ENCODE results near the gene AFF3.

The AFF3 gene

GRCh38 chr2:100004348-100004884, 138.0 kb downstream of the AFF3 start:
- no peak for DNase-seq

DNA sequence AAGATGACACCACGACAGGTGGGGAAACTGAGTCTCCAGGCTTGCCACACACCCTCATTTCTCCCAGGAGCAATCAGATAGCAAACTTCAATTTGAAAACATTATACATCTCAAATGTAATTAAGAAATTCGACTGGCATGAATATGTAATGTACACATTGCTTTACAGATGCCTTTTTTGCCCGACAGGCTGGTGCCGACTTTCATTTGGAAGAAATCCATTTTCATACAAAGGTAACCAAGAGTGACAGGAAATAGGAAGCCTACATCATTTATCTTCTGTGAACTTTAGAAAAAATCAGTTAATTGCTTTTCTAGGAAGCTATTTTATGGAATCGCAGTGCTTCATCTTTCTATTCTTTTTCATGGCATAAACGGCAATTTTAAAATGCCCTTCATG, 140.3 kb downstream of the AFF3 start:
- no peak for DNase-seq

DNA sequence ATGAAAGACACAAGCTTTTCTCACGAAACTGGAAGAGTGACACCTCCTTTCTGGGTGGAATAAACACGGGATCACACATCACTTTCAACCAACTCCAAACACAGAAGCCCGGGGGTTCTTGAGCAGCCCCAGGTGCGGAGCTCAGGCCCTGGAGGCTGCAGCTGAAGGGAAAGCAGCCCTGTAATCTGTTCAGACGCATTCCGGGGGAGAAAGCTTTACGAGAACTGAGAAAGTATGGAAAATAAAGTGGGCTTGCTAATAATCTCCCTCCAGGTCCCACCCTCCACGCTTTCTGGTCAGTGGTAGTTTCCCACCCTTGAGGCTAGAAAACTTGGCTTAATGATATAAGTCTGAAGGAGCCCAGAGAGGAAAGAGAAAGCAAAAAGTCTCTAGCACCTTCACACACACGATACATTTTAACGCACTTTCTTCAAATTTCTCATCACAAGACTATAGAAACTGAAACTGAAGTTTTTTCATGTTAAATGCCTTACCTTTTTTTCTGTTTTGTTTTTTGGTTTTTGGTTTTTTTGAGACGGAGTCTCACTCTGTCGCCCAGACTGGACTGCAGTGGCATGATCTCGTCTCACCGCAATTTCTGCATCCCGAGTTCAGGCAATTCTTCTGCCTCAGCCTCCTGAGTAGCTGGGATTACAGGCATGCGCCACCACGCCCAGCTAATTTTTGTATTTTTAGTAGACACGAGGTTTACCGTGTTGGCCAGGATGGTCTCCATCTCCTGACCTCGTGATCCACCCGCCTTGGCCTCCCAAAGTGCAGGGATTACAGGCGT, 141.3 kb downstream of the AFF3 start:
- no peak for DNase-seq

DNA sequence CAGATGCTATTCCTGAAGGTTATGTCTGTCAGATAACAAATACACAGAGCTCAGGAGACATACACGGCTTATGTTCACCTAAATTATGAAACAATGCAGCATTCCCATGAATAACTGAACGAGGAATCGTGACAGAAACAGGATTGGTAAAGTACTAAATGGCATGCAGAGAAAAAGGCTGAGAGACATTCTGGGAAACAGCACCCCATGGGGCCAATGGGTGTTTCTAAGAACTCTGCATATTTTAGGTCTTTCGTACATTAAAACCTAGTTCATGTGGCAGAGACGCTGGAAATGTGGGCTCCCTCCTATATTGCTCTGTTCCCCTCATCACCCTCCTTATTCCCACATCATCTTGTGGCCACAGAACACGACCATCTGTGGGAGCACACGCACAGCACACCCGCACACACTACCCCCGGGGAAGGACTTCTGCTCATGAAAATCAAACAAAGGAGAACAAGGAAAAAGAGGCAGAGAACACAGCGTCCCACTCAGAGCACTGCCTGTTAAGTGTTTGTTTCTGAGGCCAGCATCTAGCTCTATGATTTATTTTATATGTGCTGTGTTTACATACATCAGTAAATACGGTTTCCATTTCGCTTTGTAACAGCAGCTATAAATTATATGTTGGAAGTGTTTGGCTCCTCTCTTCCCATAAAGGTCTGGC, 143.6 kb downstream of the AFF3 start:
- no peak for DNase-seq

DNA sequence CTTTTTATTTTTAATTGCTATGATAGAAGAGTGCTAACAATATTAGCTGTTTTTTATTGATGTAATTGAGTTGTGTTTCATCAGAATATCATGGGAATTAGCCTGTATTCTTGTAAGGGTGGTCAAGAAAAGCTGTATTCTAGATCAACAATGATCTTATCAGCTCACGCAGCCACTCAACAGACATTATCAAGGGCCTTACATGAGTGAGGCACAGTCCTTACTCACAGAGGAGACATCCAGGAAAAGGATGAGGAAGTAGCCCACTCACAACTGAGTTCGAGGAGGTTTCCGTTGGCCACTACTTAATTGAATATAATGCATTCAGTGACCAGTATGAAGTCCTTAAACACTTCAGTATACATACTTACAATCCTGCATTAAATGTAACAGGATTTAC, 152.5 kb downstream of the AFF3 start:
- no peak for DNase-seq

DNA sequence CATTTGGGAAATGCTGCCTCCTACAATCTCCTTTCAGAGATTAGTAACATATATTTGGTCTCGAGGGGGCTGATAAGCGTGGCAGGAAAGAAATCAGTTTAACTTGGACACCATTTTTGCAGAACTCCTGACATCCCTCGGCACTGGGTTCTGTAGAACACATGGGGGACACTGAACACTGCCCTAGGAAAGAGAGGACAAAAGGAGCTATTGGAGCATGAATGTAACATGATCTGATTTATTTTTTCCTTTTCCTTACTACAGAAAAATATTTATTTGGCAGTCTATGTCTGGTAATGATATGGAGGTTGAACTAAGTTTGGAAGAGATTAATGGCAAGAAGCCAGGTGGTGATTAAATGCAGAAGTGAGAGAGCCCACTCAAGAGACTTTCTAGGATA, 153.8 kb downstream of the AFF3 start:
- DNase-seq: no peak

DNA sequence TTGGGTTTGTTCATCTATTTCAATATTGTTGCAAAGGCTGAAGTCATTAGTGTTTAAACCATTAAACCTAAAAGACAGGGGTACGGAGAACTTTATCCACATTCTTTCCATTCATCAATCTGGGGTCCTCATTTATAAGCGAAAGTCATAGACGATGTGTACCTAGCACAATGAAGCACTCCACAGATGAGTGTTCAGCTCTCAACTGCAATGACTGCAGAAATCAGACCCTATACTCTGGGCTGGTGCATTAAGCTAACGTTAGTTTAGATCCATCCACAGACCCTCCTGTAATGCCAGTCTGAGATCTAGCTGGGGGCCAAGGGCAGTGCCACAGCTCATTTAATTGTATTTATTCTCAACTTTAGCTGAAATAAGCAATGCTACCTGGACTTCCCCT, 155.2 kb downstream of the AFF3 start:
- DNase-seq: no peak

DNA sequence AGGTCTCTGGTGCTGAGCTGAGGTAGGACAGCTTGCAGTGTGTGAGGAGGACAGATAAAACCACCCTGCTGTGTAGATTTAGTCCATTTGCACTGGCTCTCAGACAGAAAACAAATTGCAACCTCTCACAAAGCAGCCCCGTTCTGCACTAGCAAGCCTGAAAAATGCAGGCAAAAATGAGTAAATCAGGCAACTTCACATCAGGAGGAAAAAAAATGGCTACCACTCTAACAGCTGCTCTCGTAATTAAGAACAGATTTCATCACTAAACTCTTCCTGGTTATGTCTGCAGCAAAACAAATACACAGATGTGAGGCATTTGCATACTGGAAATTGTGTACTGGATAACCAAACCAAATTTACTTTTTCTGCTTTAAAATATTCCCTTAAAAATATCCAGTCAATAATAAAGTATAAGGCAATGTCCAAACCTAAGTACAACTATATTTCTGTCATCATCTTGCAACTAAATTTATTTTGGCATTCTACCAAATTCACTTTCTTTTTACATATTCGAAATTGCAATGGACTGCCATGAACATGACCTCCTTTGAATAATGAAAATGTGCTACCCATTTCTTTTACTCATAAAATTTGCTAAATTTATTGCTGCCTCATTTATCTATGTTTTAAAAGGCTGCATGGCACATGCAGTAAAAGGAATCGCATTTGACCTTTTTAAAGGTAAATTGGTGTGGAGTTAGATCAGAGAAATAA, 157.4 kb downstream of the AFF3 start:
- no peak for DNase-seq

DNA sequence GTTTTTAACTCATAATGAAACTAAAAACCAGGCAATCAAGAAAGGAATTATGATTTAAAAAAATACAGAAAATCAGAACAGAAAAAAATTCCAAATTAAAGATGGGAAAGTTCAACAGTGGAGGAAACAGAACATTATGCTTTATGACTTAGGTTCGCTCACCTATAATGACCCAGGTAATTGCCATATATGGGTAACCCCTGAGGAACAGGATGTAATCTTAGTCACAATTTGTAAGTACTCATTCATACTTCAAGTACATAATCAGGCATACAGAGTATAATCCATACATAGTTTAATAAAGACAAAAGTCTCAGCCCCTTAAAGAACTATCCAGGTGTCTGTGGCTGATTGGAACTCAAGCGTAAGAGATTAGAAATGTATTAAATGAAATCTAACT, 159.6 kb downstream of the AFF3 start:
- DNase-seq: no peak

GRCh38 chr2:99981840-99982239, 160.6 kb downstream of the AFF3 start:
- no peak for DNase-seq

GRCh38 chr2:99980176-99980575, 162.2 kb downstream of the AFF3 start:
- no peak for DNase-seq

- no peak for DNase-seq
These were observed 164.4 kb downstream of the AFF3 start for GRCh38 chr2:99977966-99978365.

GRCh38 chr2:99975386-99975785, 167.0 kb downstream of the AFF3 start:
- DNase-seq: no peak

DNA sequence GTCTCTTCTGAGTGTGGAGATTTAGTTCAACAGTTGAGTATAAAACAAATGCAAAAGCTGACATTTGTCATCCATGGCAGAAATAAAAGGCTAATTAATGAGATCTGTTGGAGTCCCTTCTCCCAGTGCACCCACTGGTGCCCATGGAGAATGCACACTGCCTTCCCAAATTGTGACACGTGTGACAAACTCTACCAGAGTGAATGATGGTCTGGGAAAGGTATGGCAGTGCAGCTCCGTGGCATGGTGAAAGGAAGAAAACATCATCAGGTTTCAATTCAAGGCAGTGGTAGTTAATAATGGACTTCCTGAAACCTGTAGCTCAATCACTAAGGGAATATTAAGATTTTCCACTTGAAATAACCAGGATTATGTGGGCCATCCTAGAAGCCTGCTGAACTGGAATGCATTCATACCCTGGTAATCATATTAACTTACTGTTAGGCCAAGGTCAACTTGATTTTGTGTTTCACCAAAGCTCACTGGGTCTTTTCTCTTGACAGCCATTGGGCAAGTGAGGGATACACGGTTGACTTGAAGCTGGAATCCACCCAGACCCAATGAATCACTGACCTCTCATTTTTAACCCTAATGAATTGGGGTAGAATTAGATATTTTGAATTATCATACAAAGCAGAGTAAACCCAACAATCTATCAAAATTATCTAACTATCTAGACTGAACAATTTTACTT, 167.6 kb downstream of the AFF3 start:
- DNase-seq: no peak

- no peak for DNase-seq
These were observed 168.1 kb downstream of the AFF3 start for GRCh38 chr2:99974275-99974674.

DNA sequence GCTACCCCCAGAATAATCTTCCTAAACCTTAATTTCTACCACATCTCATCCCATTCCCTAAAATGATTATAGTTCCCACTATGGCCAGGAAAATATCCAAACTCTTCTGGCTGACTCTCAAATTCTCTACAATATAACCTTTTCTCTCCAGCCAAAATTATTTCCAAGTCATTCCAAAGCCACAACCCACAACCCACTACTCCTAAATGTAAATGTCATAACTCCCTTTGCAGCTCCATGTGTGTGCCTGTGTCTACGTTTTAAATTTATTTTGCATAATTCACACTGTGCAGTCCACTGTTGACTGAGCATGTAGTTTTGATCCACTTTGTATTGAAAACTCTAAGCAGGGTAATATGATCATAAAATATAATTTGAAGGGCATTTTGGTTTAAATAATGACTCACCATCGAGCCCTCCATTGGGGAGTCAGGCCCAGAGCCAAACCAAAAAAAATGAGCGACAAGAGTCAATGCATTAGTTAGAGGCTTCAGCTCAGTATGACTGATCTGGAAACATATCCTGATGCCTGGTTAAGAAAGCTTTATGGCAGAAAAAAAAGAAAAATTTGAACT, 171.0 kb downstream of the AFF3 start:
- DNase-seq: no peak

- DNase-seq: no peak
These were observed 172.0 kb downstream of the AFF3 start for GRCh38 chr2:99970292-99970868.

DNA sequence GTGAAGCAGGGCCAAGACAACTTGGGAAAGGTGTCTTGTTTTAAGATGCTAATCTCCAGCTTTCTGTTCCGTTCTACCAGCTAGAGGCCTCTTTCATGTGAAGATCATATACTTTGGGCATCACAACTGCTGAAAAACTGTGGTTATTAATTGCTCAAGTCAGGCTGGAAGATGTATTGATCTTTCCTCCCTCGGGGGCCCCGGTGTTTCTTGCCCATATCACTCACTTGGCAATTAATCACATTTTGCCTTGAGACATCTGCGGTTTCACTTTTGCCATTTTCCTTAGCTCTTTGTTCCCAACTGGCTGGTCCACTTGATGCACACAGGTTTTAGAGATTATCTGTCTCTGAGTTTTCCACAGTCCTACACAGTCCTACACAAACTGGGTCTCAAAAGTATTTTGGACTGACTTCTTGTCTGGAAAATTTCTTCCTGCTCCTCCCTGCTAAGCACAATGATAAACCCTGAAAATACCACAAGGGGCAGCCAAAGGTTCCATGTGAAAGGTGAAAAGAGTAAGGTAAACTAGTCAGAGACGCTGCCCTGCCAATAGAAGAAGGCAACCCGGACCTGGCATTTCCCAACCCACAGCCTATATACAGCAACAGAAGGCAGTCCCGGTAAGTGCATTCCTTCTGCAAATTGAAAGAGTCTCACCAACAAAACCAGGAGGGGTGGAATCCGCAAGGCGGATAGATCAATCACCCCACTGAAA, 181.0 kb downstream of the AFF3 start:
- DNase-seq: no peak

- DNase-seq: no peak
These were observed 181.6 kb downstream of the AFF3 start for GRCh38 chr2:99960790-99961189.

- no peak for DNase-seq
These were observed 182.1 kb downstream of the AFF3 start for GRCh38 chr2:99960291-99960690.

DNA sequence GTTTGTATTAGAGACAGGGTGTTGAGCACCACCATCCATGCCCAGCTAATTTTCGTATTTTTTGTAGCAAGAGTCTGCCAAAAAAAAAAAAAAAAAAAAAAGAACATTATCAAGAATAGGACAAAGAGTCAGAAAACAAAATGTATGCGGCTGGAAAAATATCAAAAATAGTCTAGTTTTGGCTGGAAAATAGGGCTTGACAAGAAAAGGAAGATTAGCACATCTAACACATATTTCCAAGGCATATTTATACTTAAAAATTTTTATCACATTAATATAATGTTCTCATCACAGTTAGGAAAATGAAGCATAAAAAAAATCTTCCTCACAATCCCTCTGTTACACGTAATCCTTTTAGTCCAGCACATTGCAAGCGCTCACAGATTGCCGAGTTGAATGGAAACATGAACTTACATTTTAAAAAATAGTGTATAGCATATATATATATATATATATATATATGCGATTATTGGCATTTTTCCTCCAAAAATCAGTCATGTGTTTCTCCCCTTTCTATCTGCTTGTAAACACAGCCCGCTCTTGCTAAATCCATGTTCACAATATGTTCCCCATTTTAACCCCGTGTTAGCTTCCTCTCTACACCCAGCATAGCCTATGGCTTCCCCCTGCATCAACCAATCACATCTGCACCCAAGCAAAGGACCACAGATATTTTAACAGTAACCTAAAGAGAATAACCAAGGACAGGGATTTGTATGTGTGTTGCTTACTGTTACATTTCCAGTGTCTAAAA, 183.0 kb downstream of the AFF3 start:
- no peak for DNase-seq

All from NCI-H748 treated with DMSO at 0.1 percent for 48 hours (cell line).